Measurements from ENCODE around the gene VAC14. TPM values are rescaled to one million over a fixed set of nuclear protein-coding genes. Genes with fewer than 3 reads are reported as not detected.

The VAC14 gene
- total and polyA plus RNA-seq, 4 donors: 22.3 to 47.0 (median 39.5) TPM

GRCh38 chr16:70777496-70777895, 23.5 kb downstream of the VAC14 start:
- Histone ChIP-seq H3K4me1 (ENCODE audit: control insufficient read depth, insufficient read depth, low read length) (no peaks in the 10 kb centered on the region), H3K36me3 (ENCODE audit: control insufficient read depth, insufficient read depth, low read length) (peaks cover 46% of the 10 kb centered on the region), H3K4me3 (ENCODE audit: low read depth, low read length) (no peak overlapping the region), H3K27ac (ENCODE audit: low read depth, low read length) (no peak overlapping the region), H3K9me3 (ENCODE audit: control insufficient read depth, insufficient read depth, low read length) (no peaks in the 10 kb centered on the region), H3K27me3 (ENCODE audit: control insufficient read depth, insufficient read depth, low read length) (no peaks in the 10 kb centered on the region)
- 83% methylated on average over 9 of the region's 9 CpGs for WGBS (ENCODE audit: insufficient coverage)
- no peak for DNase-seq (ENCODE audit: low read depth in 4 of 6, low spot score in 6 of 6)

- Histone ChIP-seq H3K4me3 (ENCODE audit: low read depth, low read length) (no peak overlapping the region), H3K36me3 (ENCODE audit: control insufficient read depth, insufficient read depth, low read length) (peaks cover 39% of the 10 kb centered on the region), H3K27me3 (ENCODE audit: control insufficient read depth, insufficient read depth, low read length) (no peaks in the 10 kb centered on the region), H3K4me1 (ENCODE audit: control insufficient read depth, insufficient read depth, low read length) (peaks cover 8% of the 10 kb centered on the region), H3K9me3 (ENCODE audit: control insufficient read depth, insufficient read depth, low read length) (no peaks in the 10 kb centered on the region), H3K27ac (ENCODE audit: low read depth, low read length) (no peak overlapping the region)
- DNase-seq (ENCODE audit: low read depth in 4 of 6, low spot score in 6 of 6): no peak
- WGBS (ENCODE audit: insufficient coverage): 95% methylated on average over 2 of the region's 4 CpGs
Observed at GRCh38 chr16:70775399-70775798, 25.6 kb downstream of the VAC14 start.

- WGBS (ENCODE audit: insufficient coverage): 92% methylated on average over 12 of the region's 13 CpGs
- peaks cover 45% of the 10 kb centered on the region for H3K36me3 ChIP-seq (ENCODE audit: control insufficient read depth, insufficient read depth, low read length)
- no peak for DNase-seq (ENCODE audit: low read depth in 4 of 6, low spot score in 6 of 6)
Observed at GRCh38 chr16:70774261-70774660, 26.7 kb downstream of the VAC14 start.

GRCh38 chr16:70772493-70772892, 28.5 kb downstream of the VAC14 start:
- Histone ChIP-seq H3K36me3 (ENCODE audit: control insufficient read depth, insufficient read depth, low read length) (peaks cover 40% of the 10 kb centered on the region), H3K27me3 (ENCODE audit: control insufficient read depth, insufficient read depth, low read length) (no peaks in the 10 kb centered on the region), H3K27ac (ENCODE audit: low read depth, low read length) (no peak overlapping the region), H3K4me1 (ENCODE audit: control insufficient read depth, insufficient read depth, low read length) (peaks cover 24% of the 10 kb centered on the region), H3K9me3 (ENCODE audit: control insufficient read depth, insufficient read depth, low read length) (no peaks in the 10 kb centered on the region), H3K4me3 (ENCODE audit: low read depth, low read length) (no peak overlapping the region)
- no CpG with 5 or more reads among the region's 1 CpG for WGBS (ENCODE audit: insufficient coverage)
- DNase-seq (ENCODE audit: low read depth in 4 of 6, low spot score in 6 of 6): no peak

More at GRCh38 chr16:70774261-70774660, 26.7 kb downstream of the VAC14 start:
- H3K27me3 ChIP-seq (ENCODE audit: control insufficient read depth, insufficient read depth, low read length): no peaks in the 10 kb centered on the region
- peaks cover 20% of the 10 kb centered on the region for H3K4me1 ChIP-seq (ENCODE audit: control insufficient read depth, insufficient read depth, low read length)
- H3K9me3 ChIP-seq (ENCODE audit: control insufficient read depth, insufficient read depth, low read length): no peaks in the 10 kb centered on the region
- no peak overlapping the region for H3K27ac ChIP-seq (ENCODE audit: low read depth, low read length)
- H3K4me3 ChIP-seq (ENCODE audit: low read depth, low read length): no peak overlapping the region

- Histone ChIP-seq H3K4me1 (ENCODE audit: control insufficient read depth, insufficient read depth, low read length) (peaks cover 24% of the 10 kb centered on the region), H3K36me3 (ENCODE audit: control insufficient read depth, insufficient read depth, low read length) (peaks cover 47% of the 10 kb centered on the region), H3K27ac (ENCODE audit: low read depth, low read length) (no peak overlapping the region), H3K4me3 (ENCODE audit: low read depth, low read length) (no peak overlapping the region), H3K9me3 (ENCODE audit: control insufficient read depth, insufficient read depth, low read length) (no peaks in the 10 kb centered on the region), H3K27me3 (ENCODE audit: control insufficient read depth, insufficient read depth, low read length) (no peaks in the 10 kb centered on the region)
- peak in 2 of 6 donors; percentile 78 to 81 for DNase-seq (ENCODE audit: low read depth in 4 of 6, low spot score in 6 of 6)
- 38% methylated on average over 12 of the region's 15 CpGs for WGBS (ENCODE audit: insufficient coverage)
Observed at GRCh38 chr16:70770626-70771552, 30.1 kb downstream of the VAC14 start.

GRCh38 chr16:70770291-70770625, 30.7 kb downstream of the VAC14 start:
- H3K36me3 ChIP-seq (ENCODE audit: control insufficient read depth, insufficient read depth, low read length): peaks cover 49% of the 10 kb centered on the region
- 89% methylated on average over 9 of the region's 9 CpGs for WGBS (ENCODE audit: insufficient coverage)
- H3K4me1 ChIP-seq (ENCODE audit: control insufficient read depth, insufficient read depth, low read length): peaks cover 24% of the 10 kb centered on the region
- no peaks in the 10 kb centered on the region for H3K27me3 ChIP-seq (ENCODE audit: control insufficient read depth, insufficient read depth, low read length)
- H3K27ac ChIP-seq (ENCODE audit: low read depth, low read length): no peak overlapping the region
- H3K4me3 ChIP-seq (ENCODE audit: low read depth, low read length): no peak overlapping the region
- DNase-seq (ENCODE audit: low read depth in 4 of 6, low spot score in 6 of 6): no peak
- H3K9me3 ChIP-seq (ENCODE audit: control insufficient read depth, insufficient read depth, low read length): no peaks in the 10 kb centered on the region

- Histone ChIP-seq H3K27me3 (ENCODE audit: control insufficient read depth, insufficient read depth, low read length) (no peaks in the 10 kb centered on the region), H3K4me1 (ENCODE audit: control insufficient read depth, insufficient read depth, low read length) (peaks cover 27% of the 10 kb centered on the region), H3K9me3 (ENCODE audit: control insufficient read depth, insufficient read depth, low read length) (no peaks in the 10 kb centered on the region), H3K4me3 (ENCODE audit: low read depth, low read length) (no peak overlapping the region), H3K36me3 (ENCODE audit: control insufficient read depth, insufficient read depth, low read length) (peaks cover 54% of the 10 kb centered on the region), H3K27ac (ENCODE audit: low read depth, low read length) (no peak overlapping the region)
- no peak for DNase-seq (ENCODE audit: low read depth in 4 of 6, low spot score in 6 of 6)
- WGBS (ENCODE audit: insufficient coverage): 84% methylated on average over 8 of the region's 8 CpGs
Observed at GRCh38 chr16:70769761-70770160, 31.2 kb downstream of the VAC14 start.

- peaks cover 51% of the 10 kb centered on the region for H3K36me3 ChIP-seq (ENCODE audit: control insufficient read depth, insufficient read depth, low read length)
- peaks cover 28% of the 10 kb centered on the region for H3K4me1 ChIP-seq (ENCODE audit: control insufficient read depth, insufficient read depth, low read length)
- no peaks in the 10 kb centered on the region for H3K9me3 ChIP-seq (ENCODE audit: control insufficient read depth, insufficient read depth, low read length)
- 66% methylated on average over 8 of the region's 8 CpGs for WGBS (ENCODE audit: insufficient coverage)
- H3K4me3 ChIP-seq (ENCODE audit: low read depth, low read length): no peak overlapping the region
- no peak for DNase-seq (ENCODE audit: low read depth in 4 of 6, low spot score in 6 of 6)
- H3K27ac ChIP-seq (ENCODE audit: low read depth, low read length): no peak overlapping the region
- no peaks in the 10 kb centered on the region for H3K27me3 ChIP-seq (ENCODE audit: control insufficient read depth, insufficient read depth, low read length)
Observed at GRCh38 chr16:70769131-70769530, 31.8 kb downstream of the VAC14 start.

GRCh38 chr16:70768203-70768580, 32.8 kb downstream of the VAC14 start:
- Histone ChIP-seq H3K27ac (ENCODE audit: low read depth, low read length) (no peak overlapping the region), H3K4me3 (ENCODE audit: low read depth, low read length) (no peak overlapping the region), H3K36me3 (ENCODE audit: control insufficient read depth, insufficient read depth, low read length) (peaks cover 58% of the 10 kb centered on the region), H3K4me1 (ENCODE audit: control insufficient read depth, insufficient read depth, low read length) (peaks cover 28% of the 10 kb centered on the region), H3K9me3 (ENCODE audit: control insufficient read depth, insufficient read depth, low read length) (no peaks in the 10 kb centered on the region), H3K27me3 (ENCODE audit: control insufficient read depth, insufficient read depth, low read length) (no peaks in the 10 kb centered on the region)
- DNase-seq (ENCODE audit: low read depth in 4 of 6, low spot score in 6 of 6): no peak
- WGBS (ENCODE audit: insufficient coverage): 52% methylated on average over 3 of the region's 5 CpGs

All from spinal cord (tissue), 10 donors.